ENCODE results near the gene DAB2IP. TPM values are rescaled to one million over a fixed set of nuclear protein-coding genes. Genes with fewer than 3 reads are reported as not detected.

DAB2IP gene
- total RNA-seq, 1 donor from 2014 or later: 81.6 TPM

- H3K27ac ChIP-seq: peak overlapping the region; percentile 72
- H3K4me1 ChIP-seq: peaks cover 55% of the 10 kb centered on the region
- intact Hi-C loops (cut with DNase I): no loop called here
- no peaks in the 10 kb centered on the region for H3K27me3 ChIP-seq
- ATAC-seq (no peak), DNase-seq (no peak)
- TF ChIP-seq CTCF (IDR thresholded peaks at IDR 0.05): peak; percentile 11
- H3K4me3 ChIP-seq: no peak overlapping the region
- no peaks in the 10 kb centered on the region for H3K36me3 ChIP-seq
- no peaks in the 10 kb centered on the region for H3K9me3 ChIP-seq
Measured at GRCh38 chr9:121721058-121721350, 69.6 kb downstream of the DAB2IP start.

GRCh38 chr9:121721770-121722169 is 70.3 kb downstream of the DAB2IP start:
- Histone ChIP-seq H3K27me3 (no peaks in the 10 kb centered on the region), H3K9me3 (no peaks in the 10 kb centered on the region), H3K27ac (peak overlapping the region; percentile 72), H3K4me1 (peaks cover 51% of the 10 kb centered on the region), H3K36me3 (no peaks in the 10 kb centered on the region), H3K4me3 (no peak overlapping the region)
- TF ChIP-seq CTCF (IDR thresholded peaks at IDR 0.05): no peak
- no peak for DNase-seq
- intact Hi-C loops (cut with DNase I): no loop called here
- ATAC-seq: peak; percentile 25

- no peaks in the 10 kb centered on the region for H3K27me3 ChIP-seq
- peak overlapping the region; percentile 81 for H3K27ac ChIP-seq
- intact Hi-C loops (cut with DNase I): no loop called here
- H3K4me3 ChIP-seq: no peak overlapping the region
- peaks cover 73% of the 10 kb centered on the region for H3K4me1 ChIP-seq
- peak; percentile 83 for ATAC-seq
- H3K9me3 ChIP-seq: no peaks in the 10 kb centered on the region
- H3K36me3 ChIP-seq: no peaks in the 10 kb centered on the region
- peak; percentile 84 for DNase-seq
- no peak for TF ChIP-seq CTCF (IDR thresholded peaks at IDR 0.05)
Measured at GRCh38 chr9:121725008-121725775, 73.8 kb downstream of the DAB2IP start.

- TF ChIP-seq CTCF (IDR thresholded peaks at IDR 0.05): no peak
- Histone ChIP-seq H3K4me3 (no peak overlapping the region), H3K9me3 (no peaks in the 10 kb centered on the region), H3K27me3 (no peaks in the 10 kb centered on the region), H3K27ac (peak overlapping the region; percentile 30), H3K36me3 (no peaks in the 10 kb centered on the region), H3K4me1 (peaks cover 67% of the 10 kb centered on the region)
- DNase-seq (no peak), ATAC-seq (no peak)
- intact Hi-C loops (cut with DNase I): no loop called here
Measured at GRCh38 chr9:121727295-121728020, 76.0 kb downstream of the DAB2IP start.

GRCh38 chr9:121728916-121729315 is 77.5 kb downstream of the DAB2IP start:
- Histone ChIP-seq H3K4me3 (no peak overlapping the region), H3K27me3 (no peaks in the 10 kb centered on the region), H3K36me3 (no peaks in the 10 kb centered on the region), H3K4me1 (peaks cover 69% of the 10 kb centered on the region), H3K27ac (no peak overlapping the region), H3K9me3 (no peaks in the 10 kb centered on the region)
- TF ChIP-seq CTCF (IDR thresholded peaks at IDR 0.05): no peak
- intact Hi-C loops (cut with DNase I): no loop called here
- ATAC-seq (no peak), DNase-seq (no peak)
